Activated CD4-positive, alpha-beta T cell treated with anti-CD3 and anti-CD28 coated beads, Interleukin-2, Interleukin-4, amounts not matched to agents 100 ng/mL and 50 ng/mL, durations not matched to agents 16 hours and 8 hours (primary cell): ENCODE data around the gene USP13.
A peak's percentile ranks its signal among the peaks of the same experiment; 100 is the strongest.
"Not testable (repeated sequence)": the region's sequence is repeated elsewhere in the genome, so short reads cannot be mapped to it uniquely, and the experiment has no call there.

Experiments used
- DNase-seq: peaks from one replicate; pipeline ENCODE4 v3.0.0-alpha.2; 2020; ENCODE audit warnings: low spot score

The USP13 gene

GRCh38 chr3:179652447-179653095, at the start of gene USP13:
Gene USP13 (plus strand): TSS chr3:179653040. CDS start chr3:179653226, 186 bp downstream.
- peak; percentile 66 for DNase-seq

GRCh38 chr3:179603321-179603720, 49.5 kb upstream of the USP13 start:
- DNase-seq, result no peak

GRCh38 chr3:179603831-179604230, 49.0 kb upstream of the USP13 start:
- no peak for DNase-seq

- peak; percentile 96 for DNase-seq
Observed at GRCh38 chr3:179604321-179605078, 48.3 kb upstream of the USP13 start, which contains the start of the genes MRPL47 and NDUFB5. Gene MRPL47 (minus strand): TSS chr3:179604638. CDS start chr3:179604624, 14 bp downstream. Gene NDUFB5 (plus strand): TSS chr3:179604794. CDS start chr3:179604816, 22 bp downstream.

GRCh38 chr3:179606534-179607085, 46.2 kb upstream of the USP13 start:
- DNase-seq, result no peak

- peak; percentile 83 for DNase-seq
Observed at GRCh38 chr3:179608931-179609720, 43.7 kb upstream of the USP13 start.

- no peak for DNase-seq
Observed at GRCh38 chr3:179610066-179610465, 42.8 kb upstream of the USP13 start.

- no peak for DNase-seq
Observed at GRCh38 chr3:179613807-179614206, 39.0 kb upstream of the USP13 start.

- DNase-seq, result no peak
Observed at GRCh38 chr3:179615458-179616173, 37.2 kb upstream of the USP13 start.

GRCh38 chr3:179622023-179622422, 30.8 kb upstream of the USP13 start:
- DNase-seq, result no peak

- no peak for DNase-seq
Observed at GRCh38 chr3:179624451-179624850, 28.4 kb upstream of the USP13 start.

- DNase-seq, result no peak
Observed at GRCh38 chr3:179630753-179631451, 21.9 kb upstream of the USP13 start.

- no peak for DNase-seq
Observed at GRCh38 chr3:179640469-179640868, 12.4 kb upstream of the USP13 start.

- DNase-seq, result no peak
Observed at GRCh38 chr3:179642871-179643270, 10.0 kb upstream of the USP13 start.

GRCh38 chr3:179643837-179644236, 9.0 kb upstream of the USP13 start:
- DNase-seq, result not testable (repeated sequence)

GRCh38 chr3:179646177-179646576, 6.7 kb upstream of the USP13 start:
- no peak for DNase-seq

- DNase-seq, result no peak
Observed at GRCh38 chr3:179651687-179652446, 973 bp upstream of the USP13 start.

- DNase-seq, result peak; percentile 60
Observed at GRCh38 chr3:179653096-179653797, 407 bp downstream of the USP13 start.

GRCh38 chr3:179655236-179655635, 2.4 kb downstream of the USP13 start:
- DNase-seq, result no peak

GRCh38 chr3:179658606-179659005, 5.8 kb downstream of the USP13 start:
- DNase-seq, result no peak
